Measurements from ENCODE around the gene TMPRSS13.

Gene TMPRSS13

GRCh38 chr11:117900720-117901440, 28.3 kb downstream of the TMPRSS13 start:
- TF ChIP-seq ZNF184 (tag by site-specific recombination; IDR thresholded peaks at IDR 0.05) (no peak), ZNF600 (tag by site-specific recombination; IDR thresholded peaks at IDR 0.05) (no peak), ZNF747 (tag by site-specific recombination; IDR thresholded peaks at IDR 0.05) (no peak), BCL6B (tag by site-specific recombination; IDR thresholded peaks at IDR 0.05) (no peak)
- TF ChIP-seq, protein P1, sequence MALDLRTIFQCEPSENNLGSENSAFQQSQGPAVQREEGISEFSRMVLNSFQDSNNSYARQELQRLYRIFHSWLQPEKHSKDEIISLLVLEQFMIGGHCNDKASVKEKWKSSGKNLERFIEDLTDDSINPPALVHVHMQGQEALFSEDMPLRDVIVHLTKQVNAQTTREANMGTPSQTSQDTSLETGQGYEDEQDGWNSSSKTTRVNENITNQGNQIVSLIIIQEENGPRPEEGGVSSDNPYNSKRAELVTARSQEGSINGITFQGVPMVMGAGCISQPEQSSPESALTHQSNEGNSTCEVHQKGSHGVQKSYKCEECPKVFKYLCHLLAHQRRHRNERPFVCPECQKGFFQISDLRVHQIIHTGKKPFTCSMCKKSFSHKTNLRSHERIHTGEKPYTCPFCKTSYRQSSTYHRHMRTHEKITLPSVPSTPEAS (tag by site-specific recombination; IDR thresholded peaks at IDR 0.05): no peak
- TF ChIP-seq, protein P2, sequence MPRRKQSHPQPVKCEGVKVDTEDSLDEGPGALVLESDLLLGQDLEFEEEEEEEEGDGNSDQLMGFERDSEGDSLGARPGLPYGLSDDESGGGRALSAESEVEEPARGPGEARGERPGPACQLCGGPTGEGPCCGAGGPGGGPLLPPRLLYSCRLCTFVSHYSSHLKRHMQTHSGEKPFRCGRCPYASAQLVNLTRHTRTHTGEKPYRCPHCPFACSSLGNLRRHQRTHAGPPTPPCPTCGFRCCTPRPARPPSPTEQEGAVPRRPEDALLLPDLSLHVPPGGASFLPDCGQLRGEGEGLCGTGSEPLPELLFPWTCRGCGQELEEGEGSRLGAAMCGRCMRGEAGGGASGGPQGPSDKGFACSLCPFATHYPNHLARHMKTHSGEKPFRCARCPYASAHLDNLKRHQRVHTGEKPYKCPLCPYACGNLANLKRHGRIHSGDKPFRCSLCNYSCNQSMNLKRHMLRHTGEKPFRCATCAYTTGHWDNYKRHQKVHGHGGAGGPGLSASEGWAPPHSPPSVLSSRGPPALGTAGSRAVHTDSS (tag by site-specific recombination; IDR thresholded peaks at IDR 0.05): no peak
- TF ChIP-seq, protein P3, sequence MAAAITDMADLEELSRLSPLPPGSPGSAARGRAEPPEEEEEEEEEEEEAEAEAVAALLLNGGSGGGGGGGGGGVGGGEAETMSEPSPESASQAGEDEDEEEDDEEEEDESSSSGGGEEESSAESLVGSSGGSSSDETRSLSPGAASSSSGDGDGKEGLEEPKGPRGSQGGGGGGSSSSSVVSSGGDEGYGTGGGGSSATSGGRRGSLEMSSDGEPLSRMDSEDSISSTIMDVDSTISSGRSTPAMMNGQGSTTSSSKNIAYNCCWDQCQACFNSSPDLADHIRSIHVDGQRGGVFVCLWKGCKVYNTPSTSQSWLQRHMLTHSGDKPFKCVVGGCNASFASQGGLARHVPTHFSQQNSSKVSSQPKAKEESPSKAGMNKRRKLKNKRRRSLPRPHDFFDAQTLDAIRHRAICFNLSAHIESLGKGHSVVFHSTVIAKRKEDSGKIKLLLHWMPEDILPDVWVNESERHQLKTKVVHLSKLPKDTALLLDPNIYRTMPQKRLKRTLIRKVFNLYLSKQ (tag by site-specific recombination; IDR thresholded peaks at IDR 0.05; ENCODE audit: borderline replicate concordance): no peak
- TF ChIP-seq, protein P4, sequence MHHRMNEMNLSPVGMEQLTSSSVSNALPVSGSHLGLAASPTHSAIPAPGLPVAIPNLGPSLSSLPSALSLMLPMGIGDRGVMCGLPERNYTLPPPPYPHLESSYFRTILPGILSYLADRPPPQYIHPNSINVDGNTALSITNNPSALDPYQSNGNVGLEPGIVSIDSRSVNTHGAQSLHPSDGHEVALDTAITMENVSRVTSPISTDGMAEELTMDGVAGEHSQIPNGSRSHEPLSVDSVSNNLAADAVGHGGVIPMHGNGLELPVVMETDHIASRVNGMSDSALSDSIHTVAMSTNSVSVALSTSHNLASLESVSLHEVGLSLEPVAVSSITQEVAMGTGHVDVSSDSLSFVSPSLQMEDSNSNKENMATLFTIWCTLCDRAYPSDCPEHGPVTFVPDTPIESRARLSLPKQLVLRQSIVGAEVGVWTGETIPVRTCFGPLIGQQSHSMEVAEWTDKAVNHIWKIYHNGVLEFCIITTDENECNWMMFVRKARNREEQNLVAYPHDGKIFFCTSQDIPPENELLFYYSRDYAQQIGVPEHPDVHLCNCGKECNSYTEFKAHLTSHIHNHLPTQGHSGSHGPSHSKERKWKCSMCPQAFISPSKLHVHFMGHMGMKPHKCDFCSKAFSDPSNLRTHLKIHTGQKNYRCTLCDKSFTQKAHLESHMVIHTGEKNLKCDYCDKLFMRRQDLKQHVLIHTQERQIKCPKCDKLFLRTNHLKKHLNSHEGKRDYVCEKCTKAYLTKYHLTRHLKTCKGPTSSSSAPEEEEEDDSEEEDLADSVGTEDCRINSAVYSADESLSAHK (tag by site-specific recombination; IDR thresholded peaks at IDR 0.05): no peak
- no peaks in the 10 kb centered on the region for H3K4me1 ChIP-seq (ENCODE audit: control insufficient read depth, insufficient read depth, low read length)
- H3K9me3 ChIP-seq (ENCODE audit: control insufficient read depth, insufficient read depth, low read depth, low read length): no peaks in the 10 kb centered on the region
- H3K4me3 ChIP-seq (ENCODE audit: low read depth, low read length): no peak overlapping the region
- ChIA-PET CTCF (interaction anchor here (0.6 to 1.2 kb wide), 4 partner anchors 44 to 82 kb away, joined by 3 to 4 read pairs (median 4); no protein-coding TSS in a partner anchor), POLR2A (no interaction called here)
- no peak overlapping the region for H3K27ac ChIP-seq (ENCODE audit: extremely low read depth, low read depth, low read length)
- no peaks in the 10 kb centered on the region for H3K36me3 ChIP-seq (ENCODE audit: control insufficient read depth in 2 of 2, insufficient read depth in 1 of 2, low read length in 2 of 2)

- ChIA-PET POLR2A (no interaction called here), CTCF (interaction anchor here (0.8 to 1.2 kb wide), 2 partner anchors 46 to 81 kb away, joined by 4 to 7 read pairs; no protein-coding TSS in a partner anchor)
- H3K27ac ChIP-seq (ENCODE audit: extremely low read depth, low read depth, low read length): no peak overlapping the region
- no peaks in the 10 kb centered on the region for H3K36me3 ChIP-seq (ENCODE audit: control insufficient read depth in 2 of 2, insufficient read depth in 1 of 2, low read length in 2 of 2)
- no peak overlapping the region for H3K4me3 ChIP-seq (ENCODE audit: low read depth, low read length)
- no peaks in the 10 kb centered on the region for H3K9me3 ChIP-seq (ENCODE audit: control insufficient read depth, insufficient read depth, low read depth, low read length)
- no peaks in the 10 kb centered on the region for H3K4me1 ChIP-seq (ENCODE audit: control insufficient read depth, insufficient read depth, low read length)
- TF ChIP-seq, protein P5, sequence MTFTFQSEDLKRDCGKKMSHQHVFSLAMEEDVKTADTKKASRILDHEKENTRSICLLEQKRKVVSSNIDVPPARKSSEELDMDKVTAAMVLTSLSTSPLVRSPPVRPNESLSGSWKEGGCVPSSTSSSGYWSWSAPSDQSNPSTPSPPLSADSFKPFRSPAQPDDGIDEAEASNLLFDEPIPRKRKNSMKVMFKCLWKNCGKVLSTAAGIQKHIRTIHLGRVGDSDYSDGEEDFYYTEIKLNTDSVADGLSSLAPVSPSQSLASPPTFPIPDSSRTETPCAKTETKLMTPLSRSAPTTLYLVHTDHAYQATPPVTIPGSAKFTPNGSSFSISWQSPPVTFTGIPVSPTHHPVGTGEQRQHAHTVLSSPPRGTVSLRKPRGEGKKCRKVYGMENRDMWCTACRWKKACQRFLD (tag by site-specific recombination; IDR thresholded peaks at IDR 0.05): no peak
- TF ChIP-seq REPIN1 (tag by site-specific recombination; IDR thresholded peaks at IDR 0.05; ENCODE audit: low read depth) (no peak), YY2 (tag by site-specific recombination; IDR thresholded peaks at IDR 0.05) (no peak), ZNF785 (tag by site-specific recombination; IDR thresholded peaks at IDR 0.05) (no peak), ZNF658 (tag by site-specific recombination; IDR thresholded peaks at IDR 0.05) (no peak), ZNF560 (tag by site-specific recombination; IDR thresholded peaks at IDR 0.05; ENCODE audit: borderline replicate concordance) (no peak), ZNF530 (tag by site-specific recombination; IDR thresholded peaks at IDR 0.05; ENCODE audit: low read depth) (no peak), ZFP41 (tag by site-specific recombination; IDR thresholded peaks at IDR 0.05; ENCODE audit: borderline replicate concordance) (no peak), ZNF2 (tag by site-specific recombination; IDR thresholded peaks at IDR 0.05) (no peak), ZEB2 (tag by site-specific recombination; IDR thresholded peaks at IDR 0.05) (no peak)
- TF ChIP-seq, protein P6, sequence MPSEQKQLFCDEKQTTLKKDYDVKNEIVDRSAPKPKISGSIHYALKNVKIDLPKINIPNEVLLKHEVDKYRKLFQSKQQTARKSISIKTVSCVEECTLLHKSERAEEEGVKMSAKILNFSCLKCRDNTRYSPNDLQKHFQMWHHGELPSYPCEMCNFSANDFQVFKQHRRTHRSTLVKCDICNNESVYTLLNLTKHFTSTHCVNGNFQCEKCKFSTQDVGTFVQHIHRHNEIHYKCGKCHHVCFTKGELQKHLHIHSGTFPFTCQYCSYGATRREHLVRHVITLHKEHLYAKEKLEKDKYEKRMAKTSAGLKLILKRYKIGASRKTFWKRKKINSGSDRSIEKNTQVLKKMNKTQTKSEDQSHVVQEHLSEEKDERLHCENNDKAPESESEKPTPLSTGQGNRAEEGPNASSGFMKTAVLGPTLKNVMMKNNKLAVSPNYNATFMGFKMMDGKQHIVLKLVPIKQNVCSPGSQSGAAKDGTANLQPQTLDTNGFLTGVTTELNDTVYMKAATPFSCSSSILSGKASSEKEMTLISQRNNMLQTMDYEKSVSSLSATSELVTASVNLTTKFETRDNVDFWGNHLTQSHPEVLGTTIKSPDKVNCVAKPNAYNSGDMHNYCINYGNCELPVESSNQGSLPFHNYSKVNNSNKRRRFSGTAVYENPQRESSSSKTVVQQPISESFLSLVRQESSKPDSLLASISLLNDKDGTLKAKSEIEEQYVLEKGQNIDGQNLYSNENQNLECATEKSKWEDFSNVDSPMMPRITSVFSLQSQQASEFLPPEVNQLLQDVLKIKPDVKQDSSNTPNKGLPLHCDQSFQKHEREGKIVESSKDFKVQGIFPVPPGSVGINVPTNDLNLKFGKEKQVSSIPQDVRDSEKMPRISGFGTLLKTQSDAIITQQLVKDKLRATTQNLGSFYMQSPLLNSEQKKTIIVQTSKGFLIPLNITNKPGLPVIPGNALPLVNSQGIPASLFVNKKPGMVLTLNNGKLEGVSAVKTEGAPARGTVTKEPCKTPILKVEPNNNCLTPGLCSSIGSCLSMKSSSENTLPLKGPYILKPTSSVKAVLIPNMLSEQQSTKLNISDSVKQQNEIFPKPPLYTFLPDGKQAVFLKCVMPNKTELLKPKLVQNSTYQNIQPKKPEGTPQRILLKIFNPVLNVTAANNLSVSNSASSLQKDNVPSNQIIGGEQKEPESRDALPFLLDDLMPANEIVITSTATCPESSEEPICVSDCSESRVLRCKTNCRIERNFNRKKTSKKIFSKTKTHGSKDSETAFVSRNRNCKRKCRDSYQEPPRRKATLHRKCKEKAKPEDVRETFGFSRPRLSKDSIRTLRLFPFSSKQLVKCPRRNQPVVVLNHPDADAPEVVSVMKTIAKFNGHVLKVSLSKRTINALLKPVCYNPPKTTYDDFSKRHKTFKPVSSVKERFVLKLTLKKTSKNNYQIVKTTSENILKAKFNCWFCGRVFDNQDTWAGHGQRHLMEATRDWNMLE (tag by site-specific recombination; conservative IDR thresholded peaks at IDR 0.05; ENCODE audit: low read depth): no peak
Measured at GRCh38 chr11:117900121-117900648, 29.0 kb downstream of the TMPRSS13 start.

Data from HEK293 (cell line).